H9 (cell line): Measurements from ENCODE around the gene FBXO40. TPM values are rescaled to one million over a fixed set of nuclear protein-coding genes. Genes with fewer than 3 reads are reported as not detected.

Experiments used
- DNase-seq: peaks from one replicate; pipeline ENCODE4 v3.0.0-alpha.2; 2017
- H2AFZ ChIP-seq: one replicate; pipeline ENCODE4 v1.6.1; 2013; ENCODE audit warnings: mild to moderate bottlenecking, low read length, control low read depth, moderate library complexity
- H2AK5ac ChIP-seq: 2 replicates; pipeline ENCODE4 v1.6.1; 2013; ENCODE audit warnings: low read length, control low read depth, mixed read lengths; ENCODE audit not compliant: insufficient read length
- H2BK120ac ChIP-seq: one replicate; pipeline ENCODE4 v1.6.1; 2013; ENCODE audit warnings: low read depth, mild to moderate bottlenecking, low read length, control low read depth, inconsistent platforms; ENCODE audit not compliant: poor library complexity, severe bottlenecking
- H2BK12ac ChIP-seq: 2 replicates; pipeline ENCODE4 v1.6.1; 2013; ENCODE audit warnings: low read length, control low read depth, mixed read lengths, low read depth; ENCODE audit not compliant: insufficient read length
- H2BK15ac ChIP-seq: 2 replicates; pipeline ENCODE4 v1.6.1; 2013; ENCODE audit warnings: low read depth, low read length, control low read depth
- H2BK20ac ChIP-seq: one replicate; pipeline ENCODE4 v1.6.1; 2013; ENCODE audit warnings: low read depth, mild to moderate bottlenecking, low read length, control low read depth, inconsistent platforms; ENCODE audit not compliant: poor library complexity, severe bottlenecking
- H2BK5ac ChIP-seq: 2 replicates; pipeline ENCODE4 v1.6.1; 2013; ENCODE audit warnings: low read length, control low read depth, mixed read lengths; ENCODE audit not compliant: insufficient read length
- H3K14ac ChIP-seq: 2 replicates; pipeline ENCODE4 v1.6.1; 2013; ENCODE audit warnings: low read length, control low read depth; ENCODE audit not compliant: insufficient read depth
- H3K18ac ChIP-seq: 2 replicates; pipeline ENCODE4 v1.6.1; 2013; ENCODE audit warnings: low read depth, mild to moderate bottlenecking, mixed read lengths, low read length, control low read depth; ENCODE audit not compliant: insufficient read length
- H3K23ac ChIP-seq: 2 replicates; pipeline ENCODE4 v1.6.1; 2013; ENCODE audit warnings: low read length, control low read depth, mixed read lengths, low read depth; ENCODE audit not compliant: insufficient read length
- H3K23me2 ChIP-seq: 2 replicates; pipeline ENCODE4 v1.6.1; 2013; ENCODE audit warnings: low read depth, mild to moderate bottlenecking, mixed read lengths, low read length, control low read depth; ENCODE audit not compliant: insufficient read length, poor library complexity, severe bottlenecking
- H3K27ac ChIP-seq: 2 replicates; pipeline ENCODE4 v1.5.1; 2013; ENCODE audit warnings: low read length, control low read depth, mixed read lengths, low read depth; ENCODE audit not compliant: insufficient read length
- H3K27me3 ChIP-seq: 2 replicates; pipeline ENCODE4 v1.6.1; 2013; ENCODE audit warnings: low read length, control low read depth, inconsistent platforms; ENCODE audit not compliant: insufficient read depth
- H3K4ac ChIP-seq: 2 replicates; pipeline ENCODE4 v1.6.1; 2013; ENCODE audit warnings: low read depth, mild to moderate bottlenecking, control low read depth, inconsistent platforms, low read length, moderate library complexity
- H3K4me1 ChIP-seq: 2 replicates; pipeline ENCODE4 v1.6.1; 2013; ENCODE audit warnings: low read length, control low read depth, inconsistent platforms; ENCODE audit not compliant: insufficient read depth
- H3K4me2 ChIP-seq: 2 replicates; pipeline ENCODE4 v1.6.1; 2013; ENCODE audit warnings: low read length, control low read depth, mixed read lengths; ENCODE audit not compliant: insufficient read length, insufficient read depth
- H3K56ac ChIP-seq: 2 replicates; pipeline ENCODE4 v1.6.1; 2013; ENCODE audit warnings: low read depth, mild to moderate bottlenecking, mixed read lengths, low read length, control low read depth; ENCODE audit not compliant: insufficient read length
- H3K79me1 ChIP-seq: 2 replicates; pipeline ENCODE4 v1.6.1; 2013; ENCODE audit warnings: low read depth, mild to moderate bottlenecking, moderate library complexity, low read length, control low read depth, inconsistent platforms; ENCODE audit not compliant: insufficient read depth, poor library complexity, severe bottlenecking
- H3K79me2 ChIP-seq: 2 replicates; pipeline ENCODE4 v1.6.1; 2013; ENCODE audit warnings: low read length, control low read depth, inconsistent platforms; ENCODE audit not compliant: insufficient read depth
- H3K9ac ChIP-seq: 2 replicates; pipeline ENCODE4 v1.6.1; 2013; ENCODE audit warnings: low read length, control low read depth, mixed read lengths; ENCODE audit not compliant: insufficient read length; ENCODE audit errors: extremely low read depth
- H3K9me3 ChIP-seq: one replicate; pipeline ENCODE4 v1.6.1; 2013; ENCODE audit warnings: low read depth, low read length, inconsistent platforms; ENCODE audit not compliant: control insufficient read depth
- H3T11ph ChIP-seq: one replicate; pipeline ENCODE4 v1.6.1; 2013; ENCODE audit warnings: mild to moderate bottlenecking, low read length, control low read depth, inconsistent platforms
- H4K20me1 ChIP-seq: one replicate; pipeline ENCODE4 v1.6.1; 2013; ENCODE audit not compliant: control insufficient read depth, insufficient read length, insufficient read depth
- H4K5ac ChIP-seq: 2 replicates; pipeline ENCODE4 v1.6.1; 2013; ENCODE audit warnings: low read depth, mild to moderate bottlenecking, mixed read lengths, low read length, control low read depth; ENCODE audit not compliant: insufficient read length
- H4K8ac ChIP-seq: replicated peaks from 2 replicates; pipeline ENCODE4 v1.6.1; 2013; ENCODE audit warnings: low read length, control low read depth, mixed read lengths, low read depth; ENCODE audit not compliant: insufficient read length
- H4K91ac ChIP-seq: 2 replicates; pipeline ENCODE4 v1.6.1; 2013; ENCODE audit warnings: low read depth, mild to moderate bottlenecking, moderate library complexity, mixed read lengths, low read length, control low read depth; ENCODE audit not compliant: insufficient read length
- H3K27ac Mint-ChIP-seq, 3 experiments: 2 replicates in 2 of 3; 3 replicates in 1 of 3; pipeline ENCODE4 v1.8.0; 2020 to 2021; ENCODE audit warnings: mixed read lengths in 3 of 3, mild to moderate bottlenecking in 1 of 3, moderate library complexity in 1 of 3
- H3K27me3 Mint-ChIP-seq: 2 replicates; pipeline ENCODE4 v1.8.0; 2021; ENCODE audit warnings: low read depth, mild to moderate bottlenecking, moderate library complexity, mixed read lengths
- H3K36me3 Mint-ChIP-seq, 3 experiments: 2 replicates in 2 of 3; 3 replicates in 1 of 3; pipeline ENCODE4 v1.8.0; 2020 to 2021; ENCODE audit warnings: low read depth in 3 of 3, mixed read lengths in 3 of 3; ENCODE audit not compliant: insufficient read depth in 1 of 3
- H3K4me1 Mint-ChIP-seq, 2 experiments: 2 replicates each; pipeline ENCODE4 v1.8.0; 2020; ENCODE audit warnings: mixed read lengths in 2 of 2
- H3K4me3 Mint-ChIP-seq, 2 experiments: 2 replicates in 1 of 2; 3 replicates in 1 of 2; pipeline ENCODE4 v1.8.0; 2020 to 2021; ENCODE audit warnings: mild to moderate bottlenecking in 2 of 2, mixed read lengths in 2 of 2, moderate library complexity in 1 of 2
- H3K9me3 Mint-ChIP-seq, 2 experiments: 2 replicates in 1 of 2; 3 replicates in 1 of 2; pipeline ENCODE4 v1.8.0; 2020; ENCODE audit warnings: mild to moderate bottlenecking in 2 of 2, mixed read lengths in 2 of 2, moderate library complexity in 1 of 2
- WGBS: extraction: QIAGEN DNeasy Blood & Tissue Kit; methylation state at CpG from one replicate; pipeline ENCODE4 v1.1.7; 2013; ENCODE audit warnings: missing lambda C conversion rate, low lambda C conversion rate, mixed read lengths; ENCODE audit not compliant: insufficient read length; ENCODE audit errors: extremely low coverage; 5-methylcytosine and 5-hydroxymethylcytosine counted together
- total RNA-seq: library from RNA; stranded (reverse); gene quantifications from 2 replicates; pipeline ENCODE4 v1.2.1, GENCODE V29; 2021
- TF ChIP-seq, protein P1 (sequence below): fragments of 200-600 bp; sonication (generic); conservative IDR thresholded peaks from 3 replicates; pipeline ENCODE4 v1.8.0; 2021; ENCODE audit warnings: antibody characterized with exemption, mild to moderate bottlenecking

Gene FBXO40
- total RNA-seq, 1 experiment from 2014 or later, result 0.04 TPM

DNA sequence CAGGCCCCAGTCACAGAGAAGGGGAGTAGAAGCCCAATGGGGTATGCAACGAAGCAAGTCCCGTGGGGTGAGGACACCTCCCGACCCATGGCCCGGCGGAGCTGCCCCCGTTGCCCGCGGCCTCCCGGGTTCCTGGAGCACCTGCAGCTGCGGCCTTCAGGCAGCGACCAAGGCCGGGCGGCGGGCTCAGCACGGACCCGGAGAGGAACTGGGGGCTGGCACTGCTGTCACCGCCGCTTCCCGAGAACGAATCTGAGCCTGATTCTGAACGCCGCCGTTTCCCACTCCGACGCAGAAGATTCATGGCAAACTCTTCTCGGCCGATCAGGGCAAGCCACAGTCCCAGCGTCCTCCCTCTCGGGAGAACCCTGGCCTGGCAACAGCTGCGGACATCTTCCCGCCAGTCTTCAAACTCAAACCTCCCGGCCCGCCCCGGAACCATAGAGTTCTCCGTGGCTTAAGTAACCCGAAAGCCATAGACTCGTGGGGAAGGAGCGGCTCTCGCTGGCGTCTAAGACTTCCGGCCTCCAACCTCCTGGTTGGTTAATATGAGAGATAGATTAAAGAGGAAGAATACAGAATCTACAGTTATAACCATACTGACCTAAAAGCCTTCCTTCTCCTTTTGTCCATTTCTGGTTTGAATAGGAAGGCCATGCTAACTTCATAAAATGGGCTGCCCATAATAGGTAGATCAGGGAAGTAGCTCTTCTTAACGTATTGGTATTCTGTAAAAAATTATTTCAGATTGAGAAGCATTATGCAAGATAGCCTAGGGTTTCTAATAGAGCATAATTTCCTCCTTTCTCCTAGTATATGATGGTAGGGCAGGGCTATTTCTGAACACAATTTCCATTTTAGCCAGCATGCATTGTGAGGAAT is 47.4 kb upstream of the FBXO40 start, which contains the start of gene POLQ:
Gene POLQ, minus strand, starts transcription at position 415 of the 882 bp plus-strand sequence. Its CDS starts 111 bp downstream, at position 304.
- H4K20me1 ChIP-seq, result no peaks in the 10 kb centered on the region
- no CpG with 5 or more reads among the region's 42 CpGs for WGBS
- H3K27ac ChIP-seq, result no peak within 1 kb of the TSS
- Mint-ChIP-seq H3K4me1 (peaks cover 16 to 24% of the 10 kb centered on the region in 2 experiments), H3K9me3 (no peaks in the 10 kb centered on the region; a peak in 1 of 5 replicates), H3K4me3 (peak within 1 kb of the TSS; percentile 93), H3K27ac (peak within 1 kb of the TSS; percentile 45 to 96 (median 96); a peak in 6 of 7 replicates), H3K36me3 (peaks cover 15 to 30% (median 29%) of the 10 kb centered on the region in 3 experiments), H3K27me3 (no peaks in the 10 kb centered on the region)
- H4K8ac ChIP-seq, result no peak within 1 kb of the TSS
- H3K23ac ChIP-seq, result no peak within 1 kb of the TSS
- peak within 1 kb of the TSS; percentile 72 for H3K9ac ChIP-seq
- peak within 1 kb of the TSS; percentile 99 for H2AFZ ChIP-seq
- no peak within 1 kb of the TSS for H2BK12ac ChIP-seq
- H3K4ac ChIP-seq, result no peak within 1 kb of the TSS
- H3K18ac ChIP-seq, result no peak within 1 kb of the TSS
- peaks cover 15% of the 10 kb centered on the region for H3K23me2 ChIP-seq
- H3K4me2 ChIP-seq, result peak within 1 kb of the TSS; percentile 98
- no peak within 1 kb of the TSS for H2BK5ac ChIP-seq
- no peaks in the 10 kb centered on the region for H3K79me1 ChIP-seq
- H3K4me1 ChIP-seq, result no peaks in the 10 kb centered on the region
- no peaks in the 10 kb centered on the region for H3K27me3 ChIP-seq
- no peak within 1 kb of the TSS for H2AK5ac ChIP-seq
- peaks cover 5% of the 10 kb centered on the region; the same call in 1 of the 2 replicates for H3K79me2 ChIP-seq
- H2BK15ac ChIP-seq, result no peak within 1 kb of the TSS
- TF ChIP-seq, protein P1, sequence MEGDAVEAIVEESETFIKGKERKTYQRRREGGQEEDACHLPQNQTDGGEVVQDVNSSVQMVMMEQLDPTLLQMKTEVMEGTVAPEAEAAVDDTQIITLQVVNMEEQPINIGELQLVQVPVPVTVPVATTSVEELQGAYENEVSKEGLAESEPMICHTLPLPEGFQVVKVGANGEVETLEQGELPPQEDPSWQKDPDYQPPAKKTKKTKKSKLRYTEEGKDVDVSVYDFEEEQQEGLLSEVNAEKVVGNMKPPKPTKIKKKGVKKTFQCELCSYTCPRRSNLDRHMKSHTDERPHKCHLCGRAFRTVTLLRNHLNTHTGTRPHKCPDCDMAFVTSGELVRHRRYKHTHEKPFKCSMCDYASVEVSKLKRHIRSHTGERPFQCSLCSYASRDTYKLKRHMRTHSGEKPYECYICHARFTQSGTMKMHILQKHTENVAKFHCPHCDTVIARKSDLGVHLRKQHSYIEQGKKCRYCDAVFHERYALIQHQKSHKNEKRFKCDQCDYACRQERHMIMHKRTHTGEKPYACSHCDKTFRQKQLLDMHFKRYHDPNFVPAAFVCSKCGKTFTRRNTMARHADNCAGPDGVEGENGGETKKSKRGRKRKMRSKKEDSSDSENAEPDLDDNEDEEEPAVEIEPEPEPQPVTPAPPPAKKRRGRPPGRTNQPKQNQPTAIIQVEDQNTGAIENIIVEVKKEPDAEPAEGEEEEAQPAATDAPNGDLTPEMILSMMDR, result no peak
- H4K5ac ChIP-seq, result no peak within 1 kb of the TSS
- no peaks in the 10 kb centered on the region for H3K9me3 ChIP-seq
- no peak within 1 kb of the TSS for H2BK120ac ChIP-seq
- peak within 1 kb of the TSS; percentile 77; the same call in 1 of the 2 replicates for H3K14ac ChIP-seq
- DNase-seq, result peak; percentile 83
- no peak within 1 kb of the TSS for H3K56ac ChIP-seq
- no peak within 1 kb of the TSS for H3T11ph ChIP-seq
- H2BK20ac ChIP-seq, result no peak within 1 kb of the TSS
- H4K91ac ChIP-seq, result no peak within 1 kb of the TSS
